WTC11 (cell line): ENCODE results near the gene HECW1. TPM values are rescaled to one million over a fixed set of nuclear protein-coding genes. Genes with fewer than 3 reads are reported as not detected.

Experiments
- ATAC-seq: fragments of 200-7000 bp; cut with Tn5 transposase; 2 replicates; pipeline ENCODE4 v1.10.0; 2021; ENCODE audit warnings: mild to moderate bottlenecking, moderate library complexity
- CTCF ChIA-PET: fragments of 300-600 bp; sonication (Branson Sonifier 250); formaldehyde crosslinking; loops from one replicate; lab custom pipeline; 2021; ENCODE audit warnings: antibody characterized with exemption; lab: Charles Lee
- POLR2A ChIA-PET: fragments of 350-600 bp; sonication (Branson Sonifier 250); formaldehyde crosslinking; loops from one replicate; lab custom pipeline; 2021; ENCODE audit warnings: antibody characterized with exemption; lab: Charles Lee
- DNase-seq: peaks from one replicate; pipeline ENCODE4 v3.0.0; 2021; ENCODE audit warnings: low spot score
- H3K27ac Mint-ChIP-seq: 2 replicates; pipeline ENCODE4 v1.8.0; 2021; ENCODE audit warnings: mixed read lengths
- H3K27me3 Mint-ChIP-seq: 2 replicates; pipeline ENCODE4 v1.8.0; 2021; ENCODE audit warnings: low read depth, mild to moderate bottlenecking, moderate library complexity, mixed read lengths
- H3K36me3 Mint-ChIP-seq: 2 replicates; pipeline ENCODE4 v1.8.0; 2021; ENCODE audit warnings: mixed read lengths
- H3K4me1 Mint-ChIP-seq: 2 replicates; pipeline ENCODE4 v1.8.0; 2022; ENCODE audit warnings: mixed read lengths
- H3K4me3 Mint-ChIP-seq: 2 replicates; pipeline ENCODE4 v1.8.0; 2021; ENCODE audit warnings: mild to moderate bottlenecking, moderate library complexity, mixed read lengths
- H3K9me3 Mint-ChIP-seq: 2 replicates; pipeline ENCODE4 v1.8.0; 2021; ENCODE audit warnings: mixed read lengths
- ELF4 ChIP-seq: sonication (generic); formaldehyde crosslinking; IDR thresholded peaks from 2 replicates; pipeline ENCODE4 v1.8.1; 2022; ENCODE audit warnings: low read depth, mild to moderate bottlenecking, moderate library complexity, missing genetic modification reagents
- ERG ChIP-seq: fragments of 250-450 bp; sonication (Bioruptor Pico); IDR thresholded peaks from 2 replicates; pipeline ENCODE4 v1.8.0; 2021; ENCODE audit warnings: mild to moderate bottlenecking
- FOXK1 ChIP-seq: sonication (generic); formaldehyde crosslinking; IDR thresholded peaks from 2 replicates; pipeline ENCODE4 v1.8.0; 2022; ENCODE audit warnings: mild to moderate bottlenecking, moderate library complexity, missing genetic modification reagents
- FOXP1 ChIP-seq: sonication (generic); formaldehyde crosslinking; IDR thresholded peaks from 2 replicates; pipeline ENCODE4 v1.8.0; 2022; ENCODE audit warnings: missing genetic modification reagents, mild to moderate bottlenecking, moderate library complexity, borderline replicate concordance
- GABPB1 ChIP-seq: sonication (generic); formaldehyde crosslinking; IDR thresholded peaks from 2 replicates; pipeline ENCODE4 v1.8.1; 2023; ENCODE audit warnings: mild to moderate bottlenecking, missing genetic modification reagents
- HMGA2 ChIP-seq: fragments of 250-450 bp; sonication (Bioruptor Pico); IDR thresholded peaks from 2 replicates; pipeline ENCODE4 v1.4.0; 2021; ENCODE audit warnings: mild to moderate bottlenecking, moderate library complexity
- MXD4 ChIP-seq: fragments of 250-450 bp; sonication (Bioruptor Pico); IDR thresholded peaks from 2 replicates; pipeline ENCODE4 v1.8.0; 2021; ENCODE audit warnings: mild to moderate bottlenecking, moderate library complexity, borderline replicate concordance
- MYBL2 ChIP-seq: sonication (generic); formaldehyde crosslinking; IDR thresholded peaks from 2 replicates; pipeline ENCODE4 v1.8.1; 2023; ENCODE audit warnings: mild to moderate bottlenecking, moderate library complexity, missing genetic modification reagents
- NFATC4 ChIP-seq: fragments of 250-450 bp; sonication (Bioruptor Pico); IDR thresholded peaks from 2 replicates; pipeline ENCODE4 v1.9.0; 2021; ENCODE audit warnings: mild to moderate bottlenecking
- OVOL2 ChIP-seq: fragments of 250-450 bp; sonication (Bioruptor Pico); IDR thresholded peaks from 2 replicates; pipeline ENCODE4 v1.9.0; 2021; ENCODE audit warnings: mild to moderate bottlenecking, borderline replicate concordance
- PRRX2 ChIP-seq: fragments of 250-450 bp; sonication (Bioruptor Pico); IDR thresholded peaks from 2 replicates; pipeline ENCODE4 v1.8.0; 2021; ENCODE audit warnings: mild to moderate bottlenecking
- SP1 ChIP-seq: sonication (generic); formaldehyde crosslinking; conservative IDR thresholded peaks from 2 replicates; pipeline ENCODE4 v1.8.1; 2022; ENCODE audit warnings: missing genetic modification reagents
- ZBTB43 ChIP-seq: sonication (generic); formaldehyde crosslinking; IDR thresholded peaks from 2 replicates; pipeline ENCODE4 v1.8.1; 2023; ENCODE audit warnings: mild to moderate bottlenecking, missing genetic modification reagents
- ZNF219 ChIP-seq: sonication (generic); formaldehyde crosslinking; IDR thresholded peaks from 2 replicates; pipeline ENCODE4 v1.8.0; 2023; ENCODE audit warnings: missing genetic modification reagents, mild to moderate bottlenecking, borderline replicate concordance
- ZNF232 ChIP-seq: sonication (generic); formaldehyde crosslinking; IDR thresholded peaks from 2 replicates; pipeline ENCODE4 v1.8.0; 2022; ENCODE audit warnings: mild to moderate bottlenecking, missing genetic modification reagents
- ZNF423 ChIP-seq: fragments of 250-450 bp; sonication (Bioruptor Pico); IDR thresholded peaks from 2 replicates; pipeline ENCODE4 v2.1.2; 2022; ENCODE audit warnings: mild to moderate bottlenecking, moderate library complexity
- ZNF532 ChIP-seq: fragments of 250-450 bp; sonication (Bioruptor Pico); IDR thresholded peaks from 2 replicates; pipeline ENCODE4 v1.9.0; 2021; ENCODE audit warnings: mild to moderate bottlenecking, borderline replicate concordance
- total RNA-seq: library from RNA; stranded (reverse); gene quantifications from 3 replicates; pipeline ENCODE4 v1.2.3, GENCODE V29; 2021
- TF ChIP-seq, protein P1 (sequence below): sonication (generic); formaldehyde crosslinking; conservative IDR thresholded peaks from 2 replicates; pipeline ENCODE4 v1.8.1; 2022; ENCODE audit warnings: mild to moderate bottlenecking, missing genetic modification reagents
- TF ChIP-seq, protein P2 (sequence below): fragments of 250-450 bp; sonication (Bioruptor Pico); IDR thresholded peaks from 2 replicates; pipeline ENCODE4 v1.9.0; 2021; ENCODE audit warnings: mild to moderate bottlenecking
- TF ChIP-seq, protein P3 (sequence below): sonication (generic); formaldehyde crosslinking; IDR thresholded peaks from 2 replicates; pipeline ENCODE4 v1.8.1; 2022; ENCODE audit warnings: mild to moderate bottlenecking, missing genetic modification reagents, moderate library complexity, borderline replicate concordance

HECW1 gene
- total RNA-seq, 1 experiment from 2014 or later = 6.1 TPM

DNA sequence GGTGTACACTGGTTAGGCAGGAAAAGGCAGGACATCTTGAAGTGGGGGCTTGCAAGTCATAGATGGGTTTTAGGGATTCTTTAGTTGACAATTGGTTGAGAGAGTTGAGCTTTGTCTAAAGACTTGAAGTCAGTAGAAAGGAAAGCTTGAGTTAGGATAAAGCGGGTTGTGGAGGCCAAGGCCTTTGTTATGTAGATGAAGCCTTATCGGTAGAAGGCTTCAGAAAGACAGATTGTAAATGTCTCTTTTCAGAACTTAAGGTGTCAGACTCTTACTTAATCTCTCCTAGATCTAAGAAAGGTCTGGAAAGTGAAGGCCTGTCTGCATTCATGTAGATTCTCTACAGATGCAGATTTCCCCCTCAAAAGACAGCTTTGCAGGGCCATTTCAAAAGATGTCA, 177.4 kb downstream of the HECW1 start (continued):
- TF ChIP-seq ZBTB43 = no peak
- TF ChIP-seq HMGA2 = no peak
- no peak for TF ChIP-seq ZNF532 (CRISPR knock-in tag)
- TF ChIP-seq ZNF219 (CRISPR knock-in tag) = no peak
- no peak for TF ChIP-seq MXD4 (CRISPR knock-in tag)
- TF ChIP-seq ZNF232 (CRISPR knock-in tag) = no peak

GRCh38 chr7:43290978-43291377, 178.5 kb downstream of the HECW1 start:
- Mint-ChIP-seq H3K27ac (peak overlapping the region; percentile 98), H3K9me3 (peaks cover 44% of the 10 kb centered on the region), H3K27me3 (no peaks in the 10 kb centered on the region; the same call in 1 of the 2 replicates), H3K4me1 (peaks cover 67% of the 10 kb centered on the region)
- DNase-seq = no peak
- CTCF ChIA-PET = interaction anchor here (0.9 kb wide), 1 partner anchor 350 kb away, joined by 3 read pairs; no protein-coding TSS in a partner anchor
- POLR2A ChIA-PET = no interaction called here
- TF ChIP-seq FOXK1 (CRISPR knock-in tag) = no peak
- no peak for TF ChIP-seq PRRX2 (CRISPR knock-in tag)
- no peak for TF ChIP-seq ZNF219 (CRISPR knock-in tag)
- TF ChIP-seq MXD4 (CRISPR knock-in tag) = no peak
- no peak for TF ChIP-seq FOXP1 (CRISPR knock-in tag)
- TF ChIP-seq, protein P1, sequence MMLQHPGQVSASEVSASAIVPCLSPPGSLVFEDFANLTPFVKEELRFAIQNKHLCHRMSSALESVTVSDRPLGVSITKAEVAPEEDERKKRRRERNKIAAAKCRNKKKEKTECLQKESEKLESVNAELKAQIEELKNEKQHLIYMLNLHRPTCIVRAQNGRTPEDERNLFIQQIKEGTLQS (CRISPR knock-in tag) = no peak
- TF ChIP-seq MYBL2 (CRISPR knock-in tag) = no peak
- TF ChIP-seq, protein P2, sequence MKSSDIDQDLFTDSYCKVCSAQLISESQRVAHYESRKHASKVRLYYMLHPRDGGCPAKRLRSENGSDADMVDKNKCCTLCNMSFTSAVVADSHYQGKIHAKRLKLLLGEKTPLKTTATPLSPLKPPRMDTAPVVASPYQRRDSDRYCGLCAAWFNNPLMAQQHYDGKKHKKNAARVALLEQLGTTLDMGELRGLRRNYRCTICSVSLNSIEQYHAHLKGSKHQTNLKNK (CRISPR knock-in tag) = no peak
- TF ChIP-seq SP1 (CRISPR knock-in tag) = no peak
- TF ChIP-seq ELF4 (CRISPR knock-in tag) = no peak
- no peak for TF ChIP-seq GABPB1 (CRISPR knock-in tag)
- TF ChIP-seq OVOL2 (CRISPR knock-in tag) = no peak
- TF ChIP-seq, all 79 proteins: peak for 0
- Mint-ChIP-seq H3K36me3 (peaks cover 58% of the 10 kb centered on the region), H3K4me3 (no peak overlapping the region)
- no peak for ATAC-seq

- ChIA-PET CTCF (interaction anchor here (0.7 to 1.8 kb wide), 4 partner anchors 148 to 351 kb away, joined by 3 to 8 read pairs (median 4); no protein-coding TSS in a partner anchor), POLR2A (no interaction called here)
- Mint-ChIP-seq H3K27me3 (no peaks in the 10 kb centered on the region; the same call in 1 of the 2 replicates), H3K36me3 (peaks cover 51% of the 10 kb centered on the region), H3K4me3 (no peak overlapping the region), H3K9me3 (peaks cover 37% of the 10 kb centered on the region), H3K4me1 (peaks cover 74% of the 10 kb centered on the region), H3K27ac (peak overlapping the region; percentile 98)
- DNase-seq = no peak
- peak; percentile 70 for ATAC-seq
- no peak for TF ChIP-seq ZNF423 (CRISPR knock-in tag)
- TF ChIP-seq, protein P3, sequence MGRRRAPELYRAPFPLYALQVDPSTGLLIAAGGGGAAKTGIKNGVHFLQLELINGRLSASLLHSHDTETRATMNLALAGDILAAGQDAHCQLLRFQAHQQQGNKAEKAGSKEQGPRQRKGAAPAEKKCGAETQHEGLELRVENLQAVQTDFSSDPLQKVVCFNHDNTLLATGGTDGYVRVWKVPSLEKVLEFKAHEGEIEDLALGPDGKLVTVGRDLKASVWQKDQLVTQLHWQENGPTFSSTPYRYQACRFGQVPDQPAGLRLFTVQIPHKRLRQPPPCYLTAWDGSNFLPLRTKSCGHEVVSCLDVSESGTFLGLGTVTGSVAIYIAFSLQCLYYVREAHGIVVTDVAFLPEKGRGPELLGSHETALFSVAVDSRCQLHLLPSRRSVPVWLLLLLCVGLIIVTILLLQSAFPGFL (CRISPR knock-in tag) = no peak
- no peak for TF ChIP-seq ERG (CRISPR knock-in tag)
- no peak for TF ChIP-seq ZNF532 (CRISPR knock-in tag)
- no peak for TF ChIP-seq NFATC4 (CRISPR knock-in tag)
- no peak for TF ChIP-seq OVOL2 (CRISPR knock-in tag)
Observed at GRCh38 chr7:43291789-43292188, 179.3 kb downstream of the HECW1 start.
